ENCODE results near the gene GGTA1.

DNA sequence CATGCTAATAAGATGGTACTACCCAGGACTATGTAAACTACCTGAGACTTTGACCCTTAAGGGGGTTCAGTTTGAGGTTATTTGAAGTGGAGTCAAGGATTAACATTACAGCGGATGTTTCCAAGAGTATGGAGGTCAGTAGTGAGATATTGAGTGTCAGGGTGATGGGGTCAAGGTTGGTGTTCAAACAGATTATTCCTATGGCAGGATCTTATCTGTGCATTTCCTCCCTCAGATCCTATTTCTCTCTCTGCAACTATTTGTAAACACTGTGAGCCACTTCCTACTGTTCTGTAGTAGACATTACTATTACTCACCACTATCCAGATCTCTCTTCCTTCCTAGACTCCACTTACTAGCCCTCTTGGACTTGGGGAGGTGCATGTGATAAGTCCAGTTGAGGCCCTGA lies 75.6 kb downstream of the GGTA1 start:
- no peak for TF ChIP-seq CTCF (optimal IDR thresholded peaks at IDR 0.05 in 1 of 3, IDR thresholded peaks at IDR 0.05 in 1 of 3, conservative IDR thresholded peaks at IDR 0.05 in 1 of 3; ENCODE audit: extremely low read depth in 1 of 3, insufficient read depth in 2 of 3, low read length in 3 of 3)
- no peak for TF ChIP-seq EZH2 (IDR thresholded peaks at IDR 0.05; ENCODE audit: low read length)
